Nephron (organoid): ENCODE data around the gene UNC13C.
A peak's percentile ranks its signal among the peaks of the same experiment; 100 is the strongest.

Experiments used
- H3K27ac Mint-ChIP-seq, 3 experiments: 2 replicates each; pipeline ENCODE4 v1.8.0; 2020; ENCODE audit warnings: mixed read lengths in 3 of 3, mild to moderate bottlenecking in 2 of 3, moderate library complexity in 1 of 3
- H3K27me3 Mint-ChIP-seq: 2 replicates; pipeline ENCODE4 v1.8.0; 2021; ENCODE audit warnings: low read depth, mild to moderate bottlenecking, moderate library complexity, mixed read lengths
- H3K36me3 Mint-ChIP-seq: 2 replicates; pipeline ENCODE4 v1.8.0; 2020; ENCODE audit warnings: low read depth, mixed read lengths
- H3K4me1 Mint-ChIP-seq: 2 replicates; pipeline ENCODE4 v1.8.0; 2020; ENCODE audit warnings: mixed read lengths
- H3K4me3 Mint-ChIP-seq, 3 experiments: 2 replicates each; pipeline ENCODE4 v1.8.0; 2020; ENCODE audit warnings: mild to moderate bottlenecking in 3 of 3, mixed read lengths in 3 of 3, moderate library complexity in 2 of 3
- H3K9me3 Mint-ChIP-seq: 2 replicates; pipeline ENCODE4 v1.8.0; 2020; ENCODE audit warnings: mixed read lengths
- TF ChIP-seq, protein P1 (sequence below), 3 experiments: fragments of 200-600 bp; sonication (generic); IDR thresholded peaks; one replicate each; pipeline ENCODE4 v1.5.0; 2021; ENCODE audit warnings: antibody characterized with exemption in 3 of 3; ENCODE audit not compliant: unreplicated experiment in 3 of 3

Gene UNC13C

DNA sequence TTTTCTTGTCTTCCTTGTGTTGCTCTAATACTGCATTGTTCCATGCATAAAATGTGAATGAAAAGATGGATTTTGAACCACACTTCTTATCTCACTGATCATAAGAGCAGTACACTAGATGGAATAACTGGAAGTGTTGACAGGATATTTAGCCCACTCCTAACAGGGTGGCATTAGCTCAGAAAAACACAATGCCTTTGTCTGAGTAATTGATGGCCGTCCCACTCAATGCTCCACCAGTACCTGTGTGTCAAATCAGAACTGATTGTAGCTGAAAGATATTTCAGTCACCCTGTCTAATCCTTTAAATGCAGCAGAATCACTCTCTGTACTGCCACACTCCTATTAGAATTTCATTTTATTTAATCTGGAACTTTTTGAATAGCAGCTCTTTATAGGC is 526.5 kb downstream of the UNC13C start:
- TF ChIP-seq, protein P1, sequence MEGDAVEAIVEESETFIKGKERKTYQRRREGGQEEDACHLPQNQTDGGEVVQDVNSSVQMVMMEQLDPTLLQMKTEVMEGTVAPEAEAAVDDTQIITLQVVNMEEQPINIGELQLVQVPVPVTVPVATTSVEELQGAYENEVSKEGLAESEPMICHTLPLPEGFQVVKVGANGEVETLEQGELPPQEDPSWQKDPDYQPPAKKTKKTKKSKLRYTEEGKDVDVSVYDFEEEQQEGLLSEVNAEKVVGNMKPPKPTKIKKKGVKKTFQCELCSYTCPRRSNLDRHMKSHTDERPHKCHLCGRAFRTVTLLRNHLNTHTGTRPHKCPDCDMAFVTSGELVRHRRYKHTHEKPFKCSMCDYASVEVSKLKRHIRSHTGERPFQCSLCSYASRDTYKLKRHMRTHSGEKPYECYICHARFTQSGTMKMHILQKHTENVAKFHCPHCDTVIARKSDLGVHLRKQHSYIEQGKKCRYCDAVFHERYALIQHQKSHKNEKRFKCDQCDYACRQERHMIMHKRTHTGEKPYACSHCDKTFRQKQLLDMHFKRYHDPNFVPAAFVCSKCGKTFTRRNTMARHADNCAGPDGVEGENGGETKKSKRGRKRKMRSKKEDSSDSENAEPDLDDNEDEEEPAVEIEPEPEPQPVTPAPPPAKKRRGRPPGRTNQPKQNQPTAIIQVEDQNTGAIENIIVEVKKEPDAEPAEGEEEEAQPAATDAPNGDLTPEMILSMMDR (IDR thresholded peaks at IDR 0.05; ENCODE audit: unreplicated experiment in 3 of 3) = no peak
- H3K27me3 Mint-ChIP-seq = no peaks in the 10 kb centered on the region
- H3K36me3 Mint-ChIP-seq = no peaks in the 10 kb centered on the region

DNA sequence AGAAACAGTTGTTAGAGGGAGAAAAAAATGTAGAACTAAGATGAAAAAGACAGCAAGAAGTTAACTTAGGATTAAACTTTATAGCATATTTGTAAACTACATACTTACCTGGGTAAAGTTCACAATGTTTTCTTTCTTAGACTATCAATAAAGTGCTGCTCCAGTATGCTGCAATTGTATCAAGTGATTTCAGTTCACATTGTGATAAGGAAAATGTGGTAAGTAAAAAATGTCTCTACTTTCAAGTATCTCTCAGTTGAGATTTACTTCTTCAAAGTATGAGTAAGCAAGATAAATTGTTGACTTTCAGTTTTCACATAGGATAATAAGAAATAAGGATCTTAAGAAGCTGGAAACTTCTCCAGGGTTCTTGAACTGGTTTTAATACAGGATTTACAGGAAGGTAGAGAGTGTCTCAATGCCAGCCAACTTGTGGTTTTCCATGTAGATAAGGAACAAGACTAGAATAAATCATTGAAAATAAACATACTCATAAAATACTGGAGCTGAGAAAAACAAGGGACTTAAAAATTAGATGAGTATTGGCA is 528.8 kb downstream of the UNC13C start:
- Mint-ChIP-seq H3K27me3 (no peaks in the 10 kb centered on the region), H3K27ac (no peak overlapping the region), H3K9me3 (no peaks in the 10 kb centered on the region), H3K36me3 (no peaks in the 10 kb centered on the region), H3K4me3 (no peak overlapping the region), H3K4me1 (no peaks in the 10 kb centered on the region)
- TF ChIP-seq, protein P1 (IDR thresholded peaks at IDR 0.05; ENCODE audit: unreplicated experiment in 3 of 3) = no peak

More for the DNA sequence above, 526.5 kb downstream of the UNC13C start:
- Mint-ChIP-seq H3K27ac (no peak overlapping the region), H3K9me3 (no peaks in the 10 kb centered on the region), H3K4me1 (no peaks in the 10 kb centered on the region), H3K4me3 (no peak overlapping the region)

DNA sequence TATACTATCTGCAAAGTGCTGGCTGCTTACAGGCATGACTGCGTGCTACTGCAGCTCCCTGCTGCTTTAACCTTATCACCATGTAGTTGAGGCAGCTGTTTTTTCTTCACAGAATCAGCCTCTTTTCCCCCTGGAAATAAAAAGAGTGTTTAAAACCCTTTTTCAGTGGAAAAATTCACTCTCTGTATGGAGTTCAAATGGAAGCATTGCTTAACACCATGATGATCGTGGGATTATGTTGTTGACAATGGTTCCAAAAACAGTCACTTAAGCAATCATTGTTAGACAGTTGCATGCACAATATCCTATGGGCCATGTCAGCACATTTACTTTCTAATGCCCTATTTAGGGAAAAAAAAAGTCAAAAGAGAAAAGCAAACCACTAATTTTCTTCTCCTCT is 536.4 kb downstream of the UNC13C start:
- no peak overlapping the region for H3K4me3 Mint-ChIP-seq
- no peak overlapping the region for H3K27ac Mint-ChIP-seq
- no peaks in the 10 kb centered on the region for H3K27me3 Mint-ChIP-seq

DNA sequence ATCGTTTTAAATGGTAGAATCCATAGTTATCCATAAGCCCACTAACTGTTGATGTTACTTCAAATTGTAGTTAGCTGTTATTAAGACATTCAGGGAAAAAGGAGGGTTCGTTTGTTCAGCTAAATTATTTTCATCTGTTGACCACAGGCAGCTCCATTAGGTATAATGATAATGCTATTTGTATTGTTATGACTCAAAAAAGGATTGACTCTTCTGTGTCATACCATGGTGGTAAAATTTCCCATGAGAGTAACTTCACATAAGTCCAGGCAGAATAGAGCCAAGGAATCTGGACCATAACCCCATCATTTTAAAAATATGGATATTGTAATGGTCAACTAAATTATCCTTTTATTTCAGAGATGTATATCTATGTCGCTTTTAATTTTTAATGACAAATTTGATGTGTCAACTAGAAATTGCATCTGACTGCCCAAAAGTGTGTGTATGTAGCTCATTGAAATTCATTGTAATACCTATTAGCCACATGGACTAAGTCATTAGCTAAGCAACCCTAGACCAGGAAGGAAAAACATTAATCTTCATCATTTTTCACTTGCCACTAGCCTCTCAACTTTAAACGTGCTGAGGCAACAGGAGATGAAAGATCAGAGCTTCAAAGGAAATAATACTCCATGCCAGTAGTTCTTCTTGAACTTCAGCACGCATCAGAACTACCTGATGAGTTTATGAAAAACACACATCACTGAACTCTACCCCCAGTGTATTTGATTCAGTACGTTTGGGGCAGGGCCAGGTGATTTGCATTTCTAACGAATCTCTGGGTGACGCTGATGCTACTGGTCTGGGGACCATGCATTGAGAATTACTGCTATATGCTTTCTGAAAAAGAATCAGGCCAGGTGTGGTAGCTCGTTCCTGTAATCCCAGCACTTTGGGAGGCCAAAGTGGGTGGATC is 537.7 kb downstream of the UNC13C start:
- TF ChIP-seq, protein P1 (IDR thresholded peaks at IDR 0.05; ENCODE audit: unreplicated experiment in 3 of 3) = no peak
- H3K36me3 Mint-ChIP-seq = no peaks in the 10 kb centered on the region
- no peaks in the 10 kb centered on the region for H3K9me3 Mint-ChIP-seq
- H3K27ac Mint-ChIP-seq = no peak overlapping the region
- H3K4me3 Mint-ChIP-seq = no peak overlapping the region
- H3K4me1 Mint-ChIP-seq = peaks cover 13% of the 10 kb centered on the region
- H3K27me3 Mint-ChIP-seq = no peaks in the 10 kb centered on the region

More for the DNA sequence above, 536.4 kb downstream of the UNC13C start:
- H3K9me3 Mint-ChIP-seq = no peaks in the 10 kb centered on the region
- peaks cover 4% of the 10 kb centered on the region for H3K4me1 Mint-ChIP-seq
- H3K36me3 Mint-ChIP-seq = no peaks in the 10 kb centered on the region
- TF ChIP-seq, protein P1 (IDR thresholded peaks at IDR 0.05; ENCODE audit: unreplicated experiment in 3 of 3) = no peak

DNA sequence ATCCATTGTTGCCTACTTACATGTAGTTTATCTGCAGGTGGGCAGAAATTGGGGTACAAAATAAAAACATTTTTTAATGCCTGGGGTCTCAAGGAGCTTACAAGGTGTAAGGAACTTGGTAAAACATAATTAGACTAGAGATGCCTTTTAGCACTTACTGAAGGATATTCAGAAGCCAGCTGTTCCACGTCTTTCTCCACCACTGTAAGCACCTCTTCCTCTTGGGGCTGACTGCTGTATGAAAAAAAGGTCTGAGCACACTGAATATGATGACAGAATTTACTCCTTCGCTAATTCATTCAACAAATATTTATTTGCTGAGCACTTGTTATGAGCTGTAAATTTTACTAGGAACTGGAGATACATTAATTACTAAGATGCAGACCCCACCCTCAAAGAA is 539.1 kb downstream of the UNC13C start:
- Mint-ChIP-seq H3K4me3 (no peak overlapping the region), H3K9me3 (no peaks in the 10 kb centered on the region), H3K27ac (peak overlapping the region in 1 of 3 experiments; percentile 85), H3K4me1 (peaks cover 13% of the 10 kb centered on the region), H3K36me3 (no peaks in the 10 kb centered on the region), H3K27me3 (no peaks in the 10 kb centered on the region)
- TF ChIP-seq, protein P1 (IDR thresholded peaks at IDR 0.05; ENCODE audit: unreplicated experiment in 3 of 3) = no peak
